Endothelial cell of umbilical vein (primary cell): ENCODE measurements around the gene GOLT1A. TPM values are rescaled to one million over a fixed set of nuclear protein-coding genes. Genes with fewer than 3 reads are reported as not detected.
A peak's percentile ranks its signal among the peaks of the same experiment; 100 is the strongest.

Source experiments
- BruUV-seq: library from RNA; stranded (reverse); fragments of 400-500 nt; replicated peaks from 2 replicates; lab custom pipeline; 2021; lab: Mats Ljungman, UMichigan
- CTCF ChIA-PET: fragments of 300-600, 350-600 bp; sonication (Branson Sonifier 250); formaldehyde crosslinking; loops from one replicate; lab custom pipeline; 2021; ENCODE audit warnings: antibody characterized with exemption, inconsistent platforms; lab: Charles Lee
- POLR2A ChIA-PET: fragments of 300-600, 350-600 bp; sonication (Branson Sonifier 250); formaldehyde crosslinking; loops from one replicate; lab custom pipeline; 2021; ENCODE audit warnings: antibody characterized with exemption, inconsistent platforms; lab: Charles Lee
- DNase-seq: peaks from one replicate; pipeline ENCODE4 v3.0.0-alpha.2; 2011; ENCODE audit warnings: low read depth, low spot score
- FAIRE-seq: peaks from 2 replicates; lab custom pipeline; 2011; peaks lifted over from hg19 to GRCh38; lab: Jason Lieb, UNC
- H2AFZ ChIP-seq: 2 replicates; pipeline ENCODE4 v1.6.0; 2012; ENCODE audit warnings: low read depth, low read length, control low read depth, inconsistent platforms
- H3K27ac ChIP-seq: 2 replicates; pipeline ENCODE4 v1.5.1; 2011; ENCODE audit warnings: low read depth, mild to moderate bottlenecking, control low read depth, low read length, moderate library complexity; ENCODE audit not compliant: insufficient read depth
- H3K27me3 ChIP-seq, 2 experiments: 2 replicates each; pipeline versions ENCODE4 v1.6.0 to v1.6.1; 2011; ENCODE audit warnings: low read length in 2 of 2, mixed read lengths in 1 of 2; ENCODE audit not compliant: control insufficient read depth in 2 of 2, insufficient read depth in 2 of 2
- H3K36me3 ChIP-seq, 2 experiments: 2 replicates in 1 of 2; 3 replicates in 1 of 2; pipeline ENCODE4 v1.5.1; 2011; ENCODE audit warnings: low read length in 2 of 2, mild to moderate bottlenecking in 1 of 2, moderate library complexity in 1 of 2; ENCODE audit not compliant: control insufficient read depth in 2 of 2, insufficient read depth in 2 of 2; ENCODE audit errors: extremely low read depth in 1 of 2
- H3K4me1 ChIP-seq: 3 replicates; pipeline ENCODE4 v1.5.1; 2011; ENCODE audit warnings: mild to moderate bottlenecking, low read length; ENCODE audit not compliant: control insufficient read depth, insufficient read depth; ENCODE audit errors: extremely low read depth
- H3K4me2 ChIP-seq: 2 replicates; pipeline ENCODE4 v1.6.1; 2011; ENCODE audit warnings: low read length, control low read depth, mixed read lengths; ENCODE audit not compliant: insufficient read depth
- H3K4me3 ChIP-seq, 3 experiments: fragments of 200-600 bp in 1 of 3; sonication (generic), shearing (Covaris generic) in 1 of 3; replicated peaks in 1 of 3; 2 replicates each; pipeline ENCODE4 v1.5.1; 2011 to 2016; ENCODE audit warnings: control low read depth in 3 of 3, low read length in 3 of 3, mild to moderate bottlenecking in 2 of 3, inconsistent platforms in 1 of 3, low read depth in 1 of 3, moderate library complexity in 1 of 3; ENCODE audit not compliant: insufficient read depth in 1 of 3
- H3K79me2 ChIP-seq: 2 replicates; pipeline ENCODE4 v1.6.0; 2012; ENCODE audit warnings: low read length, inconsistent platforms; ENCODE audit not compliant: control insufficient read depth, insufficient read depth
- H3K9ac ChIP-seq: replicated peaks from 2 replicates; pipeline ENCODE3; 2011; ENCODE audit warnings: low read length, control low read depth; ENCODE audit not compliant: insufficient read depth; ENCODE audit errors: extremely low read depth
- H3K9me1 ChIP-seq: replicated peaks from 3 replicates; pipeline ENCODE4 v1.6.0; 2011; ENCODE audit warnings: mild to moderate bottlenecking, low read length; ENCODE audit not compliant: control insufficient read depth, insufficient read depth; ENCODE audit errors: extremely low read depth
- H3K9me3 ChIP-seq: replicated peaks from 2 replicates; pipeline ENCODE4 v1.5.1; 2012; ENCODE audit warnings: low read length, inconsistent platforms; ENCODE audit not compliant: control insufficient read depth, insufficient read depth
- H4K20me1 ChIP-seq: replicated peaks from 2 replicates; pipeline ENCODE3; 2011; ENCODE audit warnings: mild to moderate bottlenecking, low read length; ENCODE audit not compliant: control insufficient read depth, insufficient read depth; ENCODE audit errors: extremely low read depth
- CTCF ChIP-seq, 2 donors: IDR thresholded peaks; 1 replicate in 1 of 2; 2 replicates in 1 of 2; pipeline ENCODE4 v1.5.1; 2011; ENCODE audit warnings: low read length in 2 of 2, mild to moderate bottlenecking in 2 of 2, moderate library complexity in 2 of 2, control low read depth in 1 of 2, inconsistent platforms in 1 of 2, low read depth in 1 of 2; ENCODE audit not compliant: insufficient read depth in 1 of 2; ENCODE audit errors: extremely low read depth in 1 of 2
- EZH2 ChIP-seq: IDR thresholded peaks from 2 replicates; pipeline ENCODE4 v1.6.1; 2012; ENCODE audit warnings: borderline replicate concordance, low read depth, mild to moderate bottlenecking, moderate library complexity, low read length, inconsistent platforms; ENCODE audit not compliant: severe bottlenecking
- FOS ChIP-seq: IDR thresholded peaks from 2 replicates; pipeline ENCODE4 v1.6.1; 2011; ENCODE audit warnings: mild to moderate bottlenecking, low read length, moderate library complexity, borderline replicate concordance; ENCODE audit not compliant: insufficient read depth
- GATA2 ChIP-seq: IDR thresholded peaks from 2 replicates; pipeline ENCODE4 v1.7.0; 2011; ENCODE audit warnings: low read depth, mild to moderate bottlenecking, moderate library complexity, mixed read lengths, low read length; ENCODE audit not compliant: insufficient read length, insufficient read depth
- JUN ChIP-seq: IDR thresholded peaks from 2 replicates; pipeline ENCODE4 v1.6.1; 2011; ENCODE audit warnings: borderline replicate concordance, low read depth; ENCODE audit not compliant: insufficient read length, insufficient read depth
- MAX ChIP-seq: IDR thresholded peaks from 2 replicates; pipeline ENCODE4 v1.6.1; 2011; ENCODE audit not compliant: insufficient read depth, insufficient read length
- MYC ChIP-seq: IDR thresholded peaks from one replicate; pipeline ENCODE4 v1.6.1; 2011; ENCODE audit warnings: mild to moderate bottlenecking, low read depth, low read length
- POLR2A ChIP-seq: IDR thresholded peaks from 2 replicates; pipeline ENCODE4 v1.6.1; 2012; ENCODE audit warnings: low read depth, mild to moderate bottlenecking, control low read depth, low read length
- POLR2AphosphoS5 ChIP-seq: IDR thresholded peaks from 2 replicates; pipeline ENCODE4 v1.6.1; 2012; ENCODE audit warnings: low read depth, mild to moderate bottlenecking, control low read depth, low read length, moderate library complexity; ENCODE audit not compliant: insufficient read depth
- dilution Hi-C: fragments of 300-500 bp; cut with MboI; formaldehyde crosslinking; loops from one replicate; pipeline ENCODE4 v1.15.0; 2019; ENCODE audit warnings: low sequenced_read_pairs; ENCODE audit not compliant: extremely low pct_ligation_motif_present
- intact Hi-C: fragments of 100-400 bp; cut with micrococcal nuclease; formaldehyde crosslinking; loops from one replicate; pipeline ENCODE4 v1.10.0; 2022
- polyA plus RNA-seq, 4 experiments: library from polyadenylated mRNA; depleted of rRNA in 3 of 4; stranded (reverse) in 3 of 4; unstranded in 1 of 4; fragments of >200 nt; gene quantifications; 2 replicates each; pipeline versions ENCODE4 v1.2.1 to v1.2.3, GENCODE V29; 2011 to 2012; ENCODE audit warnings: missing spikeins in 1 of 4
- total RNA-seq: library from RNA; stranded (reverse); gene quantifications from 2 replicates; pipeline ENCODE4 v1.2.3, GENCODE V29; 2021

The GOLT1A gene
- total and polyA plus RNA-seq, 2 donors (not counting 3 experiments of a cell fraction or from before 2014, with no cell fraction given) = not detected

- FAIRE-seq = no peak
- ChIA-PET POLR2A (no interaction called here), CTCF (interaction anchor here (3.8 to 11.0 kb wide), 2 partner anchors 10 to 26 kb away, joined by 86 to 770 read pairs; partner anchors contain the start of gene REN)
- H3K4me1 ChIP-seq = peaks cover 32% of the 10 kb centered on the region
- peak overlapping the region; percentile 87 for H3K27ac ChIP-seq
- H3K79me2 ChIP-seq = no peaks in the 10 kb centered on the region
- no peak for TF ChIP-seq FOS
- TF ChIP-seq POLR2AphosphoS5 = no peak
- H3K4me2 ChIP-seq = no peak overlapping the region
- H3K36me3 ChIP-seq = no peaks in the 10 kb centered on the region
- no peak overlapping the region for H3K4me3 ChIP-seq
- H3K9ac ChIP-seq = no peak overlapping the region
- dilution Hi-C loops = no loop called here
- no peak for DNase-seq
- no peaks in the 10 kb centered on the region for H4K20me1 ChIP-seq
- H3K9me3 ChIP-seq = no peaks in the 10 kb centered on the region
- no peaks in the 10 kb centered on the region for H3K27me3 ChIP-seq
- peak overlapping the region; percentile 72 for H2AFZ ChIP-seq
- BruUV-seq = no TSS peak
- intact Hi-C loops = no loop called here
- no peaks in the 10 kb centered on the region for H3K9me1 ChIP-seq
Observed at GRCh38 chr1:204197068-204197467, 16.7 kb downstream of the GOLT1A start.

- Histone ChIP-seq H3K9me1 (no peaks in the 10 kb centered on the region), H3K9me3 (no peaks in the 10 kb centered on the region), H3K4me2 (no peak within 1 kb of the TSS), H3K9ac (no peak within 1 kb of the TSS), H3K79me2 (no peaks in the 10 kb centered on the region), H4K20me1 (no peaks in the 10 kb centered on the region), H3K4me1 (peaks cover 39% of the 10 kb centered on the region), H3K27ac (peak within 1 kb of the TSS; percentile 87), H3K4me3 (no peak within 1 kb of the TSS), H3K36me3 (no peaks in the 10 kb centered on the region), H2AFZ (peak within 1 kb of the TSS; percentile 72), H3K27me3 (no peaks in the 10 kb centered on the region)
- intact Hi-C loops = no loop called here
- POLR2A ChIA-PET = no interaction called here
- BruUV-seq = no TSS peak
- DNase-seq (no peak), FAIRE-seq (peak; percentile 55)
- CTCF ChIA-PET = interaction anchor here (3.8 kb wide), 1 partner anchor 10 kb away, joined by 86 read pairs; no protein-coding TSS in a partner anchor
- dilution Hi-C loops = no loop called here
- TF ChIP-seq CTCF (IDR thresholded peaks at IDR 0.05; ENCODE audit: extremely low read depth in 1 of 2, insufficient read depth in 1 of 2, low read depth in 1 of 2, low read length in 2 of 2) = no peak
- TF ChIP-seq GATA2 = no peak
- TF ChIP-seq MYC = no peak
- no peak for TF ChIP-seq POLR2AphosphoS5
- no peak for TF ChIP-seq JUN
- no peak for TF ChIP-seq EZH2
- TF ChIP-seq FOS = no peak
- TF ChIP-seq MAX = no peak
- TF ChIP-seq POLR2A = no peak
Observed at GRCh38 chr1:204196068-204196795, 17.6 kb downstream of the GOLT1A start, which contains the start of gene KISS1. Gene KISS1 (minus strand): TSS chr1:204196491. CDS start chr1:204192876, 3,615 bp downstream.
